Lung (tissue), 12 donors: ENCODE measurements around the gene IPO11. TPM values are rescaled to one million over a fixed set of nuclear protein-coding genes. Genes with fewer than 3 reads are reported as not detected.

ENCODE experiments used
- ATAC-seq: fragments of 200-7000 bp; cut with Tn5 transposase; one replicate; pipeline ENCODE4 v1.9.1; 2020; ENCODE audit warnings: moderate number of reproducible peaks; ENCODE audit not compliant: insufficient read depth, low FRiP score
- DNase-seq, 3 donors: peaks; one replicate each; pipeline ENCODE4 v3.0.0-alpha.2; 2013 to 2017
- H3K27ac ChIP-seq, 2 donors: one replicate each; pipeline ENCODE4 v1.5.1; 2013; ENCODE audit warnings: mild to moderate bottlenecking in 2 of 2, moderate library complexity in 2 of 2, control low read depth in 1 of 2, inconsistent platforms in 1 of 2, low read depth in 1 of 2, low read length in 1 of 2
- H3K27me3 ChIP-seq, 3 donors: one replicate each; pipeline ENCODE4 v1.5.1; 2013; ENCODE audit warnings: low read length in 2 of 3; ENCODE audit not compliant: control insufficient read depth in 3 of 3, insufficient read depth in 3 of 3
- H3K36me3 ChIP-seq, 4 donors: one replicate each; pipeline ENCODE4 v1.5.1; 2013; ENCODE audit warnings: low read length in 4 of 4, mild to moderate bottlenecking in 1 of 4, moderate library complexity in 1 of 4; ENCODE audit not compliant: control insufficient read depth in 4 of 4, insufficient read depth in 4 of 4
- H3K4me1 ChIP-seq, 5 donors: one replicate each; pipeline ENCODE4 v1.5.1; 2013; ENCODE audit warnings: low read length in 5 of 5, mild to moderate bottlenecking in 2 of 5, moderate library complexity in 1 of 5; ENCODE audit not compliant: control insufficient read depth in 5 of 5, insufficient read depth in 5 of 5
- H3K4me3 ChIP-seq: one replicate; pipeline ENCODE4 v1.5.1; 2013; ENCODE audit warnings: mild to moderate bottlenecking, control low read depth, moderate library complexity
- H3K9ac ChIP-seq, 2 donors: one replicate each; pipeline ENCODE4 v1.5.1; 2013; ENCODE audit warnings: low read length in 2 of 2, control low read depth in 1 of 2; ENCODE audit not compliant: insufficient read depth in 1 of 2
- H3K9me3 ChIP-seq, 4 donors: one replicate each; pipeline ENCODE4 v1.5.1; 2013; ENCODE audit warnings: low read length in 3 of 4, mild to moderate bottlenecking in 1 of 4, moderate library complexity in 1 of 4; ENCODE audit not compliant: control insufficient read depth in 4 of 4, insufficient read depth in 3 of 4
- CTCF ChIP-seq: IDR thresholded peaks from 2 replicates; pipeline ENCODE4 v1.5.1; 2012; ENCODE audit warnings: mild to moderate bottlenecking; ENCODE audit errors: control extremely low read depth, extremely low read depth
- WGBS, 2 donors: extraction: QIAGEN DNeasy Blood & Tissue Kit; methylation state at CpG; one replicate each; pipeline ENCODE4 v1.1.7; 2013; 5-methylcytosine and 5-hydroxymethylcytosine counted together
- polyA plus RNA-seq, 2 donors: library from polyadenylated mRNA; stranded (reverse); fragments of 200-250 nt; gene quantifications; one replicate each; pipeline ENCODE4 v1.2.1, GENCODE V29; 2013
- total RNA-seq, 2 donors: library from RNA; depleted of rRNA in 1 of 2; stranded (reverse); fragments of >200 nt in 1 of 2; gene quantifications; one replicate each; pipeline ENCODE4 v1.2.1, GENCODE V29; 2014 to 2021
- donor health status: control.
- donor health status: control.
- donor health status: Bipolar disorder and iron deficiency.
- donor health status: healthy.
- donor health status: DM: yes; HTN: yes; CAD: no.

Gene IPO11
- total and polyA plus RNA-seq, 4 donors: 7.2 to 46.6 (median 25.5) TPM

GRCh38 chr5:62473209-62473608, 60.6 kb downstream of the IPO11 start:
- Histone ChIP-seq H3K36me3 (peaks cover 0 to 12% (median 7%) of the 10 kb centered on the region in 4 donors), H3K4me3 (no peak overlapping the region), H3K27me3 (no peaks in the 10 kb centered on the region), H3K9ac (no peak overlapping the region), H3K27ac (no peak overlapping the region), H3K4me1 (no peaks in the 10 kb centered on the region), H3K9me3 (no peaks in the 10 kb centered on the region)
- DNase-seq (no peak), ATAC-seq (no peak)
- TF ChIP-seq CTCF: no peak
- WGBS, 2 donors: 56 to 76% methylated on average over 1 of the region's 1 CpG

GRCh38 chr5:62475072-62475471, 62.5 kb downstream of the IPO11 start:
- 94 to 96% methylated on average over 9 of the region's 9 CpGs for WGBS, 2 donors
- Histone ChIP-seq H3K36me3 (peaks cover under 1 to 11% (median 5%) of the 10 kb centered on the region in 4 donors), H3K27me3 (no peaks in the 10 kb centered on the region), H3K27ac (no peak overlapping the region), H3K4me3 (no peak overlapping the region), H3K9me3 (no peaks in the 10 kb centered on the region), H3K9ac (no peak overlapping the region), H3K4me1 (no peaks in the 10 kb centered on the region)
- DNase-seq (no peak), ATAC-seq (no peak)
- TF ChIP-seq CTCF: no peak

DNA sequence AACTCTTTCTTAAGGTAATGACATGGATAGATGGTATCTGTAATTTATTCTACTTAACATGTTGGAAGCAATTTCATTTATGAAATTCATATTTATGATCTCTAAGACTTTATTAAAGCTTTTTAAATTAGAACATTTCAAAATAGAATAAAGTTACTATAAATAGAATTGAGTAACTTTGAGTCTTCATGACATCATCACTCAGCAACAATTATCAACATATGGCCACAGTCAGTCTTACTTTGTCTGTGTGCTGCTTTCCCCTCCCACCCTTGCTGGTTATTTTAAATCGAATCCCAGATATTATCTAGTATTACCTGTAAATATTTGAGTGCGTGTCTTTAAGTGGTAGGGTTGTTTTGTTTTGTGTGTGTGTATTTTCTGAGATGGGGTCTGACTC, 65.2 kb downstream of the IPO11 start:
- DNase-seq (peak in 1 of 3 donors; percentile 4), ATAC-seq (no peak)
- H3K9ac ChIP-seq: no peak overlapping the region
- WGBS, 2 donors: 89 to 93% methylated on average over 2 of the region's 2 CpGs
- H3K36me3 ChIP-seq: peaks cover 0 to 11% (median 5%) of the 10 kb centered on the region in 4 donors
- H3K27ac ChIP-seq: no peak overlapping the region
- no peak for TF ChIP-seq CTCF
- no peak overlapping the region for H3K4me3 ChIP-seq
- H3K4me1 ChIP-seq: no peaks in the 10 kb centered on the region
- no peaks in the 10 kb centered on the region for H3K27me3 ChIP-seq
- no peaks in the 10 kb centered on the region for H3K9me3 ChIP-seq

GRCh38 chr5:62483556-62483955, 71.0 kb downstream of the IPO11 start:
- WGBS, 2 donors: 51 to 70% methylated on average over 2 of the region's 2 CpGs
- Histone ChIP-seq H3K9ac (no peak overlapping the region), H3K27ac (no peak overlapping the region), H3K4me1 (no peaks in the 10 kb centered on the region), H3K36me3 (peaks cover 0 to 8% (median 2%) of the 10 kb centered on the region in 4 donors), H3K9me3 (no peaks in the 10 kb centered on the region), H3K4me3 (no peak overlapping the region), H3K27me3 (no peaks in the 10 kb centered on the region)
- TF ChIP-seq CTCF: no peak
- ATAC-seq (no peak), DNase-seq (no peak)
